Hindlimb muscle (tissue), 1 donor: ENCODE data around the gene MCC. TPM values are rescaled to one million over a fixed set of nuclear protein-coding genes. Genes with fewer than 3 reads are reported as not detected.

Experiments
- DNase-seq: peaks from one replicate; pipeline ENCODE4 v3.0.0-alpha.2; 2013
- polyA plus RNA-seq: library from polyadenylated mRNA; unstranded; fragments of 120-200 nt; gene quantifications from one replicate; pipeline ENCODE4 v1.2.1, GENCODE V29; 2013; ENCODE audit not compliant: insufficient read length

Gene MCC
- polyA plus RNA-seq, 1 donor, result 17.8 TPM

DNA sequence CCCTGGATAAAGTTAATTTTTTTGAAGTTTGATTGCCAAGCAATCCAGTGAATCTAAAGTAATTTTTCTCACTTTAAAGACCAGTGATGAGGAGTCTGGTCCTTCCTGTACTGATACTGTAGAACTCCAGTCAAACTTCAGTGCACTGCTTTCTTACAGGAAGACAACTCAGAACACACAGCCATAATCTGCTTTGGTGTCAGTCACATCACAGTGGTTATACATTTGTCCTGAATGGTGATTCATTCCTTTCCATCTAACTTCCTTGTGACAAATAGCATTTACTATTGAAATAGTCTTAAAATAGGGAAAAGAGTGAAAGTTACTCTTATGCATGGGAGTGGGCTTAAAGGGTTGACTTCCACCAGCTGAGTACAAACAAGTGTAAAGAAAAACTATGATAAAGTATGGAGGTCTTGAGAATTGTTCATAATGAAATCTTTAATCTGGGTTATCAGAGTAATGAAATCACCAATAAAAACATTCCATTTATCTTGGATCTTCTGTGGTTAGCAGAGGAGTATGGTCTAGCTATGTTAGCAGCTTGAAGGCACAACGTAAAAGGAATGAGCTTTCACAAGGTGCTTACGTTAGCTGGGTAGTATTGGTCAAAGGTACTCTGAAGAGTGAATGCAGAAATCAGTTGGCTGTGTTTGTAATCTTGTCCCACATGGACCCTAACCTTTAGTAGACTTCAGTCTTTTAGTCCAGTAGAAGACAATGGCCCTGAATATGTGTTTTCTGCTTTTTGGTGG, 470.2 kb downstream of the MCC start:
- no peak for DNase-seq

- no peak for DNase-seq
These were observed 482.8 kb downstream of the MCC start for GRCh38 chr5:113005454-113005853.

DNA sequence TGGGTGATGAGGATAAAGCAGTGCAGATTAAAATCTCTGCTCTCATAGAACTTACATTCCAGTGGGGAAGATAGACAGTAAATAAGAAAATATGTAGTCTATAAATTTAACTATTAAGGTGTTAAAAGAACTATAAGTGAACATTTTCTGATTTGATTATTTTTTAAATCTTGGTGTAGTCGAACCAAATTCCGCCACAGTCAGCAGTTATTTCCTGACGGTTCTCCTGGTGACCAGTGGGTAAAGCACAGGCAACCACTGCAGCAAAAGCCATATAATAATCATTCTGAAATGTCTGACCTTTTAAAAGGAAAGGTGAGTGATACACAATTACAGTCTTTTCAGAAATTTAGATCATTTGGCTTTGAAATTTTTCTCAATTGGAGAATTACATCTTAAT, 484.5 kb downstream of the MCC start:
- DNase-seq, result no peak

GRCh38 chr5:113002423-113002822, 485.8 kb downstream of the MCC start:
- no peak for DNase-seq

GRCh38 chr5:113000466-113000865, 487.8 kb downstream of the MCC start:
- DNase-seq, result no peak

GRCh38 chr5:112998296-112998695, 490.0 kb downstream of the MCC start:
- DNase-seq, result no peak

GRCh38 chr5:112996830-112997374, 491.4 kb downstream of the MCC start:
- no peak for DNase-seq

DNA sequence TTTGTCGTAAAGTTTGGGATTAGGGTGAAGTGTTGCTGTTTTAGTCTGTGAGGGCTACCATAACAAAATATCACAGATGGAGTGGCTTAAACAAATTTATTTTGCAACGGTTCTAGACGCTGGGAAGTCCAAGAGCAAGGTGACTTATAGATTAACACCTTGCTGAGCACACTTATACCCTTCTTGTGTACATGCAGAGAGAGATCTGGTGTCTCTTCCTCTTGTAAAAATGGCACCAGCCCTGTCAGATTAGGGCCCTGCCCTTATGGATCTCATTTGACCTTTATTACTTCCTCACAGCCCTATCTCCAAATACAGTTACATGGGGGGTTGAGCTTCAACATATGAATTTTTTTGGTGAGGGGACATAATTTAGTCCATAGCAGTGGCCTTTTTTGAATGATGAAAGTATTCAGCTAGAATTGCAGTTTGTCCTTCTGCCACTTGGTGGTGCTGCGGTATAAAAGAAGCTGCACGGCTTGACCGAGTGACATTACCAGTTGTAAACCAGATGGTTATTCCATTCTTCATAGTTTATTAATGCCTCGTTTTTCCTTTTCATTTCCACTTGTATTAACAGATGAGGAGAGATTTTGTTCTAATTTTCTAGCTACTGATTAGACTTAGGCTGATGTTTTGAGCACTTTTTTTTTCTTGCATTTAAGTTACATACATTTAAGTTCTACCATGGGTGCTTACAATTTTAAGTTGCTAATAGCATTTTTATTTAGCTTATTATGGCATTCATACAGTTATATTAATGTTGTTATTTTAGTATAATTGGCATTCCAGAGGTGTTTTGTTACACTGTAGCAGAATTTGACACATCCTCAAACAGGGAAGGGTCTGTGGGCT, 492.3 kb downstream of the MCC start:
- DNase-seq, result peak; percentile 78

- DNase-seq, result no peak
These were observed 502.0 kb downstream of the MCC start for GRCh38 chr5:112986224-112986623.

GRCh38 chr5:112983363-112983762, 504.9 kb downstream of the MCC start:
- no peak for DNase-seq

DNA sequence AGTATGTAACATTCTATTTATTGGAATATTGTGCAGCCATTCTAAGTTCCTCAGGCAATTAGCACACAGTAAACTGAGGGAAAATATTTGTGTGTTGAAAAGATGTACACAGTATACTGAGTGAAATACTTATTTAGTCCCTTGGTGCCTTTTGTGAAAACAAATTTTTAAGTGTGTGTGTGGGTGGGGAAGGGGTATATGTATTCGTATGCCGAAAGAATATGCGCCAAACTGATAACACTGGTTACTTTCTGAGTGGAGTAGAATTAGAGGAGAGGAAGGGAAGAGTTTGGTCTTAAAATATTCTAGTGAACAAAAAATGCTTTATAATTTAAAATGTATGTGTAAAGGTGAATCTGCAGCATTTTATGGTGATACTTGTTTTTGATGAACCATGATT, 508.5 kb downstream of the MCC start:
- no peak for DNase-seq

- no peak for DNase-seq
These were observed 509.4 kb downstream of the MCC start for GRCh38 chr5:112978836-112979235.

DNA sequence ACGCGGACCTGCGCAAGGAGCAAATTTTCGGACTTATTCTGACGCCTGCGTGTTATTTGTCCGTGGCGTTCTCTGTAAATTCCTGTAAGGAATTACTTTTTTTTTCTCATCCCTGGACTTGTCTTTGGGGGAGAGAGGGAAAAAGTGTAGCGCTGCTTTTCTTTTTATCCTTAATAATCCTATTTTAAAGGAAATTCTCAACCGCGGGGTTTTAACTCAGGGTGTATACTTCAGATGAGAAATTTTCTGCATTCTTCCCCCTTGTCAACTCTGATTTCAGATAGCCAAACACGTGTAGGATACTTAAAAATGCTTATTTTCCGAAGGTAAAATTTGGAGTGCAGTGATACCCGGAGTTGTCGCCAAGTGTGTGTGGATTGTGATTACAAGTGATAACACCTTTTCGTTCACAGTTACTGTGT, 510.8 kb downstream of the MCC start:
- DNase-seq, result no peak

GRCh38 chr5:112976432-112977309, 511.6 kb downstream of the MCC start, which contains the start of gene DCP2:
TSS of gene DCP2 (plus strand) at chr5:112976798. CDS start at chr5:112976934, 136 bp downstream.
- DNase-seq, result peak; percentile 98

GRCh38 chr5:112975721-112976431, 512.4 kb downstream of the MCC start:
- no peak for DNase-seq

DNA sequence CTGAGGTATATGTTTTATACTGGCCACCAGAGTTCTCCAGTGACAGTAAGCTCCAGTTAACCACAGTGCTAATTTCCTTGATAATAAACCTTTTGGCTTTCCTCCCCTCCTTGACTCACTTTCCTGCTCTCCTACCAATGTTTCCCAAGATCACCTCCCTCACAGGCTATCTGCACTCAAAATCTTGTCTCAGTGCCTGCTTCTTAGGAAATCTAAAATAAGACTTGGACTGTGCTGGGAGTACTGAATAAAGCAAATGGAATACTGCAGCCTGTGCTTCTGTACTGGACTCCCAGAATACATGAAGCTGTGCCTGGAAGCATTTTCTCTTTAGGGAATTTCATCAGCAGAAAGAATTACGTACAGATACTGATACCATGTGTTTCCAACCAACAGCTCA, 513.4 kb downstream of the MCC start:
- DNase-seq, result no peak

DNA sequence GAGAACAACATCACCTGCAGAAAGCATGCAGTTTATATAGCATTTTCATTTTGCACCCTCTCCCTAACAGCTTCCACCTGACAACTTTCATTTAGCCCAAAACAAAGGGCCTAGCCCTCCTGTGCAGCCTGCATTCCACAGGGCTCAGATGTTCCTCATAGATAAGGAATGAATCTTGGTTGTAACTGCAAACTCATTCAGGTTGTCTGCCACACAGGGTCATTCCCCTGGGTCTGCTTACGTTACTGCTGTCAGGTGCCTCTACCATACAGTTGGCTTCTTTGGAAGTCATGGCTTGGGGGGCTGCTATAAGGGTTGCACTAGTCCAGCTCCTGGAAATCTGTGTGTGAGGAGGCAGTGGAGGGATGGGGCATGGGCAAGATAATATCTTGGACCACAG, 514.3 kb downstream of the MCC start:
- DNase-seq, result no peak

DNA sequence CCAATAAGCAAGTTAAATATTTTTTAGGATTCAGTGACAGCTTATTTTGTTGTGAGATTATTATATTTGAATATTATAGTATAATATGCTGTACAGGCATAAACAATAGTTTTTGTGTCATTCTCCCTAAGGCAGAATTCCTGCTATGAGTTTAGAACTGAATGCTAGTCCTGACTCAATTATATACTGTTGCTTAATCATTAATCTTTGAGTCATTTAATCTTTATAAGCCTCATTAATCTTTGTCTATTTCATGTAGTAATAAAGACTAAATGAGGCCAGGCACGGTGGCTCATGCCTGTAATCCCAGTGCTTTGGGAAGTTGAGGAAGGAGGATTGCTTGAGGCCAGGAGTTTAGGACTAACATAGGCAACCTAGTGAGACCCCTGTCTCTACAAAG, 515.2 kb downstream of the MCC start:
- DNase-seq, result no peak
